H1 (cell line): ENCODE data around the gene ACE. TPM values are rescaled to one million over a fixed set of nuclear protein-coding genes. Genes with fewer than 3 reads are reported as not detected.

Experiments used
- SIN3A ChIP-seq, 2 experiments: IDR thresholded peaks in 1 of 2; conservative IDR thresholded peaks in 1 of 2; 2 replicates each; pipeline ENCODE4 v1.6.1; 2011 to 2012; ENCODE audit warnings: low read length in 2 of 2, improper control_type of control experiment in 1 of 2, low read depth in 1 of 2, mild to moderate bottlenecking in 1 of 2
- SP1 ChIP-seq: IDR thresholded peaks from 2 replicates; pipeline ENCODE4 v1.6.1; 2011; ENCODE audit warnings: low read depth, low read length
- polyA plus RNA-seq, 7 experiments: library from polyadenylated mRNA; depleted of rRNA in 3 of 7; stranded (reverse) in 5 of 7; unstranded in 2 of 7; fragments of >200 nt in 5 of 7; fragments of 200-250 nt in 2 of 7; gene quantifications; 1 replicate in 5 of 7; 2 replicates in 1 of 7; 4 replicates in 1 of 7; pipeline versions ENCODE4 v1.2.1 to v1.2.3, GENCODE V29; 2011 to 2013; ENCODE audit warnings: missing spikeins in 2 of 7, mixed read lengths in 2 of 7
- total RNA-seq: library from RNA; stranded (reverse); fragmentation: NEBNext Ultra II Directional; extraction: Animal tissue kit (Norgen Biotek cat#: 25700); gene quantifications from 2 replicates; pipeline ENCODE4 v1.2.1, GENCODE V29; 2021
- TF ChIP-seq, protein P1 (sequence below): IDR thresholded peaks from 2 replicates; pipeline ENCODE4 v1.6.1; 2012; ENCODE audit warnings: low read length, inconsistent platforms
- TF ChIP-seq, protein P2 (sequence below): IDR thresholded peaks from 2 replicates; pipeline ENCODE4 v1.6.1; 2012; ENCODE audit warnings: inconsistent platforms
- TF ChIP-seq, protein P3 (sequence below), 3 experiments: IDR thresholded peaks; 1 replicate in 2 of 3; 2 replicates in 1 of 3; pipeline versions ENCODE4 v1.5.1 to v1.6.1; 2011; ENCODE audit warnings: low read length in 3 of 3, mild to moderate bottlenecking in 3 of 3, inconsistent platforms in 2 of 3, low read depth in 1 of 3, moderate library complexity in 1 of 3; ENCODE audit not compliant: insufficient read depth in 1 of 3; ENCODE audit errors: control extremely low read depth in 1 of 3

ACE gene
- total and polyA plus RNA-seq, 2 of the 8 experiments (the other 6 are each of a cell fraction or from before 2014, with no cell fraction given), result 2.5 to 5.5 TPM

DNA sequence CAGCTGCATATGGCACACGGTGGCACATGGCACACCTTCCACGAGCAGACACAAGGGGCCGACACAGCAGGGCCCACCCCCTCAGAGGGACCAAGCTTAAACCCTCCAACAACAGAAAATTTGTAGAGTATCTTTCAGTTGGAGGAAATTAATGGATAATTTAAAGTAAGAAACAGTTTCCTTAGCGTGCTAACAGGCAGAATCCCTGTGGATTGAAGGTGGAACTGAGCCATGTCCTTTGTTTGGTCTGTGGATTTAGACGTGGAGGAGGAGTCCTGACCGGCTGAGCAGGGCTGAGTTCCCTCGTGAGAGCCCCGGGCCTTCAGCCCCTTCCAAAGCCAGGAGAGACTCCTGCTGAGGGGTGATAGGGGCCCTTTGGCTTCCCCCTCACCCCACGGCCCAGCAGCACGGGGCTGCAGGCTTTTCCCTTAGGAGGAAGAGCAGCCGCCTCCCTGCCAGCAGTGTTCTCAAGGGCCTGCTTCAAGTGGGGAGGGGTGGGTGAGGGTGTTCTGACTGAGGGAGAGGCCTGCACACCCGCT is 29.3 kb upstream of the ACE start (continued):
- TF ChIP-seq, protein P1, sequence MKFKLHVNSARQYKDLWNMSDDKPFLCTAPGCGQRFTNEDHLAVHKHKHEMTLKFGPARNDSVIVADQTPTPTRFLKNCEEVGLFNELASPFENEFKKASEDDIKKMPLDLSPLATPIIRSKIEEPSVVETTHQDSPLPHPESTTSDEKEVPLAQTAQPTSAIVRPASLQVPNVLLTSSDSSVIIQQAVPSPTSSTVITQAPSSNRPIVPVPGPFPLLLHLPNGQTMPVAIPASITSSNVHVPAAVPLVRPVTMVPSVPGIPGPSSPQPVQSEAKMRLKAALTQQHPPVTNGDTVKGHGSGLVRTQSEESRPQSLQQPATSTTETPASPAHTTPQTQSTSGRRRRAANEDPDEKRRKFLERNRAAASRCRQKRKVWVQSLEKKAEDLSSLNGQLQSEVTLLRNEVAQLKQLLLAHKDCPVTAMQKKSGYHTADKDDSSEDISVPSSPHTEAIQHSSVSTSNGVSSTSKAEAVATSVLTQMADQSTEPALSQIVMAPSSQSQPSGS, result no peak
- TF ChIP-seq, protein P2, sequence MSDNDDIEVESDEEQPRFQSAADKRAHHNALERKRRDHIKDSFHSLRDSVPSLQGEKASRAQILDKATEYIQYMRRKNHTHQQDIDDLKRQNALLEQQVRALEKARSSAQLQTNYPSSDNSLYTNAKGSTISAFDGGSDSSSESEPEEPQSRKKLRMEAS, result peak; percentile 94
- TF ChIP-seq, protein P3, sequence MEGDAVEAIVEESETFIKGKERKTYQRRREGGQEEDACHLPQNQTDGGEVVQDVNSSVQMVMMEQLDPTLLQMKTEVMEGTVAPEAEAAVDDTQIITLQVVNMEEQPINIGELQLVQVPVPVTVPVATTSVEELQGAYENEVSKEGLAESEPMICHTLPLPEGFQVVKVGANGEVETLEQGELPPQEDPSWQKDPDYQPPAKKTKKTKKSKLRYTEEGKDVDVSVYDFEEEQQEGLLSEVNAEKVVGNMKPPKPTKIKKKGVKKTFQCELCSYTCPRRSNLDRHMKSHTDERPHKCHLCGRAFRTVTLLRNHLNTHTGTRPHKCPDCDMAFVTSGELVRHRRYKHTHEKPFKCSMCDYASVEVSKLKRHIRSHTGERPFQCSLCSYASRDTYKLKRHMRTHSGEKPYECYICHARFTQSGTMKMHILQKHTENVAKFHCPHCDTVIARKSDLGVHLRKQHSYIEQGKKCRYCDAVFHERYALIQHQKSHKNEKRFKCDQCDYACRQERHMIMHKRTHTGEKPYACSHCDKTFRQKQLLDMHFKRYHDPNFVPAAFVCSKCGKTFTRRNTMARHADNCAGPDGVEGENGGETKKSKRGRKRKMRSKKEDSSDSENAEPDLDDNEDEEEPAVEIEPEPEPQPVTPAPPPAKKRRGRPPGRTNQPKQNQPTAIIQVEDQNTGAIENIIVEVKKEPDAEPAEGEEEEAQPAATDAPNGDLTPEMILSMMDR (IDR thresholded peaks at IDR 0.05; ENCODE audit: control extremely low read depth in 1 of 3, insufficient read depth in 1 of 3, low read depth in 1 of 3, low read length in 3 of 3), result no peak
- TF ChIP-seq SP1 (no peak), SIN3A (conservative IDR thresholded peaks at IDR 0.05 in 1 of 2, IDR thresholded peaks at IDR 0.05 in 1 of 2; ENCODE audit: low read depth in 1 of 2, low read length in 2 of 2) (no peak)
